Memory B cell (primary cell): ENCODE data around the gene ANKRD49.
"Not testable (repeated sequence)": the region's sequence is repeated elsewhere in the genome, so short reads cannot be mapped to it uniquely, and the experiment has no call there.

Source experiments
- ATAC-seq: fragments of 150-1000 bp; cut with Tn5 transposase; 2 replicates; pipeline ENCODE4 v1.10.0; 2021; ENCODE audit warnings: low read depth, mild to moderate bottlenecking, moderate library complexity
- DNase-seq, 2 donors: peaks; one replicate each; pipeline ENCODE4 v3.0.0; 2022; ENCODE audit warnings: low spot score in 2 of 2
- H3K27ac Mint-ChIP-seq: one replicate; pipeline ENCODE4 v1.8.0; 2022; ENCODE audit warnings: mild to moderate bottlenecking, moderate library complexity, mixed read lengths
- H3K27me3 Mint-ChIP-seq: one replicate; pipeline ENCODE4 v1.8.0; 2022; ENCODE audit warnings: mixed read lengths
- H3K36me3 Mint-ChIP-seq: one replicate; pipeline ENCODE4 v1.8.0; 2022; ENCODE audit warnings: mild to moderate bottlenecking, mixed read lengths
- H3K4me1 Mint-ChIP-seq: one replicate; pipeline ENCODE4 v1.8.0; 2022; ENCODE audit warnings: mixed read lengths
- H3K4me3 Mint-ChIP-seq: one replicate; pipeline ENCODE4 v1.8.0; 2022; ENCODE audit warnings: mild to moderate bottlenecking, moderate library complexity, mixed read lengths
- H3K9me3 Mint-ChIP-seq: one replicate; pipeline ENCODE4 v1.8.0; 2022; ENCODE audit warnings: mixed read lengths

Gene ANKRD49

GRCh38 chr11:94477624-94478023, 16.2 kb upstream of the ANKRD49 start:
- Mint-ChIP-seq H3K4me3 (no peak overlapping the region), H3K4me1 (peaks cover 18% of the 10 kb centered on the region), H3K27me3 (no peaks in the 10 kb centered on the region), H3K36me3 (peaks cover 43% of the 10 kb centered on the region), H3K27ac (no peak overlapping the region), H3K9me3 (no peaks in the 10 kb centered on the region)
- no peak for DNase-seq
- ATAC-seq, result no peak

DNA sequence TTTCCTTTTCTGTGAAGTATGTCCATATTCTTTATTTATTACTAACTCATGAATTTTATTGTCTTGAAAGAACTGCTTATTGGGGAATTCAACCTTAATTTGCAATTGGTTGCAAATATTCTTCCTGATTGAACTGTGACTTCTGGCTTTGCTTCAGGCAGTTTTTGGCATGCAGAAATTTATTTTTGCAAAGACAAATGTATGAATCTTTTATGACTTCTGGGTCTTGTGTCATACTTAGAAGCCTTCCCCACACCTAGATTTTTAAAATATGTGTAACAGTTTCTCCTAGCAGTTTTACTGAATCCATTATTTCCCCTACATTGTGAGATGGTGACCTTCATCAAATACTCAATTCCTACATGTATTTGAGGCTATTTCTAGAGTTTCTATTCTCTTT, 12.4 kb upstream of the ANKRD49 start:
- Mint-ChIP-seq H3K4me3 (no peak overlapping the region), H3K9me3 (no peaks in the 10 kb centered on the region), H3K27me3 (no peaks in the 10 kb centered on the region), H3K27ac (no peak overlapping the region), H3K36me3 (peaks cover 41% of the 10 kb centered on the region), H3K4me1 (peaks cover 6% of the 10 kb centered on the region)
- ATAC-seq (no peak), DNase-seq (no peak)

DNA sequence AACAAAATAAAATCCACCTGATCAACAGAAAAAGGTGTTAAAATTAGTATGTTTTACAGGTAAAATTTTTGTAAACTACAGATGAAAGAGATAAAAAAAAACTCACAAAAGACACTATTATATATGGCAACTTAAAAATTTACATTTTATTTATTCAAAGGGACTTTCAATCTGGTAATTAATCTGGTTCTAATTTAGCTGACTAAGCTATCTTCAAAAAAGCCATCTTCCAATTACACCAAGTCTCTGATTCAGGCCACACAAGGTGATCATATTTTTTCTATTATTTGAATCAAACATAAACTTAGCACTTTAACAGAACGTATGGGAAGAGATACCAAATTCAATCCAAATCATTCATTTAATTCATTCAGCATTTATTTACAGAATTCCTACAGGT, 7.7 kb upstream of the ANKRD49 start:
- no peak overlapping the region for H3K27ac Mint-ChIP-seq
- ATAC-seq (no peak), DNase-seq (no peak)
- H3K4me3 Mint-ChIP-seq, result no peak overlapping the region
- H3K9me3 Mint-ChIP-seq, result no peaks in the 10 kb centered on the region
- H3K36me3 Mint-ChIP-seq, result peaks cover 55% of the 10 kb centered on the region
- peaks cover 3% of the 10 kb centered on the region for H3K4me1 Mint-ChIP-seq
- H3K27me3 Mint-ChIP-seq, result no peaks in the 10 kb centered on the region

- ATAC-seq (peak; percentile 57), DNase-seq (no peak)
- H3K27ac Mint-ChIP-seq, result peak overlapping the region; percentile 97
- peak overlapping the region; percentile 95 for H3K4me3 Mint-ChIP-seq
- H3K36me3 Mint-ChIP-seq, result peaks cover 15% of the 10 kb centered on the region
- H3K9me3 Mint-ChIP-seq, result no peaks in the 10 kb centered on the region
- no peaks in the 10 kb centered on the region for H3K27me3 Mint-ChIP-seq
- peaks cover 14% of the 10 kb centered on the region for H3K4me1 Mint-ChIP-seq
Measured at GRCh38 chr11:94494126-94494680, 419 bp downstream of the ANKRD49 start.

GRCh38 chr11:94500181-94500580, 6.4 kb downstream of the ANKRD49 start:
- ATAC-seq, result no peak
- H3K4me3 Mint-ChIP-seq, result no peak overlapping the region
- H3K36me3 Mint-ChIP-seq, result peaks cover 15% of the 10 kb centered on the region
- H3K27me3 Mint-ChIP-seq, result no peaks in the 10 kb centered on the region
- H3K27ac Mint-ChIP-seq, result no peak overlapping the region
- DNase-seq, result no peak
- H3K4me1 Mint-ChIP-seq, result peaks cover 6% of the 10 kb centered on the region
- H3K9me3 Mint-ChIP-seq, result no peaks in the 10 kb centered on the region

GRCh38 chr11:94501522-94501921, 7.7 kb downstream of the ANKRD49 start:
- peaks cover 15% of the 10 kb centered on the region for H3K36me3 Mint-ChIP-seq
- no peak overlapping the region for H3K4me3 Mint-ChIP-seq
- DNase-seq (no peak), ATAC-seq (no peak)
- peaks cover 4% of the 10 kb centered on the region for H3K4me1 Mint-ChIP-seq
- no peaks in the 10 kb centered on the region for H3K9me3 Mint-ChIP-seq
- H3K27ac Mint-ChIP-seq, result no peak overlapping the region
- H3K27me3 Mint-ChIP-seq, result no peaks in the 10 kb centered on the region

DNA sequence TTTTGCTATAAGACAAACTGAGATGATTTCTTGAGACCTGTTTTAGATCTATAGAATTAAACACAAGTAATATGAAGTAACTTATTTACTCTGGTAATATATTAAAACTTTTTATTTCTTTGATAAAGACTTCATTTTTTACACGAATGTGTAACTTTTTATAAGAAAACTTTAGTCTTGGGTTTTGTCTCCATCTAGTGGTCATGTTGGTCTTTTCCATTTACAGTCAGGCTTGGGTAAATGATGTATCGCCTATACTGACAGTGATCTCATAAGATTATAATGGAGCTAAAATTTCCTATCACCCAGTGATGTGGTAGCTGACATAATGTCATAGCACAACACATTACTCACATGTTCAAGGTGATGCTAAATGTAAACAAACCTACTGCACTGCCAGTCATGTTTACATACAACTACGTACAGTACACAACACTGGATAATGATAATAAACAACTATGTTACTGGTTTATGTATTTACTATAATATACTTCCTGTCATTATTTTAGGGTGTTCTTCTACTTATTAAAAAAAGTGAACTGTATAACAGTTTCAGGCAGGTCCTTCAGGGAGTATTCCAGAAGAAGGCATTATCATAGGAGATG, 11.0 kb downstream of the ANKRD49 start:
- Mint-ChIP-seq H3K9me3 (no peaks in the 10 kb centered on the region), H3K36me3 (peaks cover 6% of the 10 kb centered on the region), H3K27ac (no peak overlapping the region), H3K27me3 (no peaks in the 10 kb centered on the region), H3K4me1 (no peaks in the 10 kb centered on the region), H3K4me3 (no peak overlapping the region)
- ATAC-seq (peak; percentile 37), DNase-seq (peak in 1 of 2 donors; percentile 40)

DNA sequence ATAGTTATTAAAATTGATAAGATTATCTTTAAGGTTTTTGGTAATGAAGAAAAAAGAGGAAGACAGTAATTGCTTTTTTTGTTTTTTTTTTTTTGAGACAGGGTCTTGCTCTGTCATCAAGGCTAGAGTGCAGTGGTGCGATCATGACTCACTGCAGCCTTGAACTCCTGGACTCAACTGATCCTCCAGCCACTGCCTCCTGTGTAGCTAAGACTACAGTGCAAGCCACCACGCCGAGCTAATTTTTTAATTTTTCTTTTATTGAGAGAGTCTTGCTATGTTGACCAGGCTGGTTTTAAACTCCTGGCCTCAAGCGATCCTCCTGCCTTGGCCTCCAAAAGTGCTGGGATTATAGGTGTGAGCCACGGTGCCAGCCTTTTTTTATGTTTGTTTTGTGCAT, 12.7 kb downstream of the ANKRD49 start:
- H3K4me3 Mint-ChIP-seq, DNase-seq, ATAC-seq, H3K36me3 Mint-ChIP-seq, H3K27me3 Mint-ChIP-seq, H3K9me3 Mint-ChIP-seq, H3K27ac Mint-ChIP-seq, H3K4me1 Mint-ChIP-seq: not testable (repeated sequence)

DNA sequence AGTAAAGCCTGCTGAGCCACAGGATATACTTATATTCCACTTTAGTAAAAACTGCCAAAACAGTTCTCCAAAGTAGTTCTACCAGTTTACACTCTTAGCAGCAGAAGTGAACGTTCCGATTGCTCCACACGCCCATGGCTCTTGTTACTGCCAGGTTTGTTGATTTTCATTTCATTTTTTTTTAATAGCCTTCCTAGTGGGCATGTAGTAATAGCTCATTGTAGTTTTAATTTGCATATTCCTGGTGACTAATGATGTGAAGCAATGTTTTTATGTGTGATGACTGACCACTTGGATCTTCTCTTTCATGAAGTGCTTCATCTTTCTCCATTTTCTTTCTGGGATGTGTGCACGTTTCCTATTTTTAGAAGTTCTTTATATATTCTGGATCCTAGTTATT, 13.7 kb downstream of the ANKRD49 start:
- Mint-ChIP-seq H3K9me3 (no peaks in the 10 kb centered on the region), H3K36me3 (peaks cover 2% of the 10 kb centered on the region), H3K4me1 (peaks cover 3% of the 10 kb centered on the region), H3K27me3 (peaks cover 5% of the 10 kb centered on the region), H3K4me3 (no peak overlapping the region), H3K27ac (no peak overlapping the region)
- ATAC-seq, result no peak
- no peak for DNase-seq

DNA sequence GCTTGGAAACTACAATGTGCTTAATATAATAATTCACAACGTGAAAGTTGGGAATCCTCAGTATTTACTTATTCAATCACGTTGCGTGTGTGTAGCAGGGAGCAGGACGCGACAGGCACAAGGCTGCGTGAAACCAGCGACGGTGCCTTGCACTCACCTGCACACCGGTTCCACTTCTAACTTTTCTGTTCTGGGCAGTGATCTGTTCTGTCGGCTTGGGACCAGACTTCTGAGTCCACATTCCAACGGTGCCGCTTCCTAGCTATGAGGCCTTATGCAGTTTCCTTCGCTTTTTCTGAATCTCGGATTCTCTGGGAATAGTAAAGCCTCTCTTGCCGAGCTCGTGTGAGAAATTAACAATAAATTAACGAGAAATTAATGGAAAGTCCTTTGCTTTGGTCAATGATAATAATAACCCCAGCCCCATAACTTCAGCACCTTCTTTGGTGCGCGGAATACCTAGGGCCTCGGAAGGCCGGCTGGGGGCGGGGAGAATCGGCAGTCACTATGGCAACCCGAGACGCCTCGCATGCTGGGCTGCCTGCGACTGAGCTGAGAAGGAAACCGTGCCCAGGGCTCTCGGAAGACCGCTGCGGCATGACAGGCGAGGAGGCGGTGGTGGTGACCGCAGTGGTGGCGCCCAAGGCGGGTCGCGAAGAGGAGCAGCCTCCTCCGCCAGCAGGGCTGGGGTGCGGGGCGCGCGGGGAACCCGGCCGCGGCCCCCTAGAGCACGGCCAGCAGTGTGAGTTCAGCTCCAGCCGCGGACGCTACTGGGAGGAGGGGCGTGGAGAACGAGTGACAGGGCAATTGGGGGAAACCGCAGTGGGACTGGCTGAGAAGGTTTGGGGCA, 18.4 kb downstream of the ANKRD49 start, which contains the start of gene C11orf97:
Gene C11orf97, plus strand, starts transcription at position 530 of the 850 bp plus-strand sequence. Its CDS starts 68 bp downstream, at position 598.
- H3K4me1 Mint-ChIP-seq, result peaks cover 5% of the 10 kb centered on the region
- peak within 1 kb of the TSS; percentile 84 for H3K4me3 Mint-ChIP-seq
- peaks cover 12% of the 10 kb centered on the region for H3K27me3 Mint-ChIP-seq
- H3K9me3 Mint-ChIP-seq, result no peaks in the 10 kb centered on the region
- peak; percentile 70 for ATAC-seq
- peak in 1 of 2 donors; percentile 13 for DNase-seq
- H3K36me3 Mint-ChIP-seq, result no peaks in the 10 kb centered on the region
- H3K27ac Mint-ChIP-seq, result no peak within 1 kb of the TSS

DNA sequence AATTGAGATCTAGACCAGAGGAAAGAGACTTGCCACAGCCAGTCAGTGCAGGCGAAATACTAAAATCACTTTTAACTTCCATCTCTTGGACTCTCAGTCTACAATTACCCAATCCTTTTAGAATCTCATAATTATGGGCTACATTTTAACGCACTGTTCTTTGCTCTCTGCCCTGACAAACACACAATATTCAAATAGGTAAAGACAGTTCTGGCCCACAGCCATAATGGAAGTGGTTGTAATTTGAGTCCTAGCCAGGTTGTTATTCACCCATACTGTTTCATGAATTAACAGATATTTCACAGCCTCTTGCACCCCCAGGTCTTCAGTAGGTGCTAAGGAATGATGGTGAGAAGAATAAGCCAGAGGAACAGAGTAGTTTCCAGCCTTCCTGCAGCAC, 19.3 kb downstream of the ANKRD49 start:
- no peak for ATAC-seq
- DNase-seq, result no peak
- H3K36me3 Mint-ChIP-seq, result no peaks in the 10 kb centered on the region
- H3K4me1 Mint-ChIP-seq, result peaks cover 5% of the 10 kb centered on the region
- no peak overlapping the region for H3K27ac Mint-ChIP-seq
- H3K27me3 Mint-ChIP-seq, result peaks cover 12% of the 10 kb centered on the region
- H3K4me3 Mint-ChIP-seq, result no peak overlapping the region
- H3K9me3 Mint-ChIP-seq, result no peaks in the 10 kb centered on the region

GRCh38 chr11:94515398-94515797, 21.6 kb downstream of the ANKRD49 start:
- no peaks in the 10 kb centered on the region for H3K9me3 Mint-ChIP-seq
- DNase-seq (no peak), ATAC-seq (no peak)
- peaks cover 5% of the 10 kb centered on the region for H3K4me1 Mint-ChIP-seq
- no peak overlapping the region for H3K27ac Mint-ChIP-seq
- no peaks in the 10 kb centered on the region for H3K36me3 Mint-ChIP-seq
- no peak overlapping the region for H3K4me3 Mint-ChIP-seq
- peaks cover 12% of the 10 kb centered on the region for H3K27me3 Mint-ChIP-seq

GRCh38 chr11:94516725-94517124, 22.9 kb downstream of the ANKRD49 start:
- Mint-ChIP-seq H3K4me1 (peaks cover 5% of the 10 kb centered on the region), H3K4me3 (no peak overlapping the region), H3K36me3 (no peaks in the 10 kb centered on the region), H3K9me3 (no peaks in the 10 kb centered on the region), H3K27me3 (peaks cover 10% of the 10 kb centered on the region), H3K27ac (no peak overlapping the region)
- no peak for DNase-seq
- no peak for ATAC-seq

GRCh38 chr11:94518300-94518699, 24.5 kb downstream of the ANKRD49 start:
- DNase-seq (no peak), ATAC-seq (no peak)
- Mint-ChIP-seq H3K4me1 (no peaks in the 10 kb centered on the region), H3K9me3 (no peaks in the 10 kb centered on the region), H3K36me3 (no peaks in the 10 kb centered on the region), H3K4me3 (no peak overlapping the region), H3K27ac (no peak overlapping the region), H3K27me3 (peaks cover 6% of the 10 kb centered on the region)
